Measurements from ENCODE around the gene NANOS2. TPM values are rescaled to one million over a fixed set of nuclear protein-coding genes. Genes with fewer than 3 reads are reported as not detected.

The NANOS2 gene
- total and polyA plus RNA-seq, 2 experiments from 2014 or later: not detected

DNA sequence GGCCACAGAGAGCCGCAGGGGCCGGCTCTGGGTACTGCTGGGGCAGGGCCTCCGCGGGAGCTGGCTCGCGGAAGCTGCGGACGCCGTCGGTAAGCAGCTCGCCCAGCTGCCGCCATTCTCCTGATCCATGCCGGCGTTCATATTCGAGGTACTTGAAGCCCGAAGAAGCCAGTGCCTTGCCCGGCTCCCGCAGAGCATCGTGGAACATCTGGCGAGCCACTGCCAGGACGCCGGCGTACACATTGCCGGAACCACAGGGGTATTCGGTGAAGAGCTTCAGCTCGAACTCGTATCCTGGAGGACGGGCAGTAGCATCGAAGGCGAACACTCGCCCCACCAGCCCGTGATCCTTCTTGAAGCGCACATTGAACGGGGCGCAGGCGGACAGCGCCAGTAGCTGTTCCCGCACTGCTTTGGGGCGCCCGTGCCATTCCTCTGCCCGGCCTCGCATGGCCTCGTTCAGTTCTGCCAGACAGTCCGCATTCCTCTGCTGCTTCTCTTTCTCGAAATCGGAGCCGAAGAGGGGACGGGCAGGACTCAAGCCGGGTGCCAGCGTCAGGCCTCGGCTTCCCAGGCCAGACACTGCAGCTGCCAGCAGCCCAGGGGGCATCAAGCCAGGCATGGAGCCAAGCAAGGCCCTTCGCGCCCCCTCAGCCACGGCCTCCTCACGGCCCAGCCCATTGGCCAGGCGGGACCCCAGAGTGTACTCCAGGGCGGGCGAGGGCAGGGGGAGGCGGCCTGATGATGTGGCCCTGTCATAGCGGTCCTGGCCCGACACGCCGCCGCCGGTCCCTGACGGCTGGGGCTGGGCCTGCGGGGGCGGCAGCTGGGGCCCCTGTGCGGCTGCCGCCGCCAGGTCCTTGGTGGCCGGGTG, 29.7 kb downstream of the NANOS2 start:
- H3K36me3 ChIP-seq: peaks cover 3% of the 10 kb centered on the region
- TF ChIP-seq, protein P1, sequence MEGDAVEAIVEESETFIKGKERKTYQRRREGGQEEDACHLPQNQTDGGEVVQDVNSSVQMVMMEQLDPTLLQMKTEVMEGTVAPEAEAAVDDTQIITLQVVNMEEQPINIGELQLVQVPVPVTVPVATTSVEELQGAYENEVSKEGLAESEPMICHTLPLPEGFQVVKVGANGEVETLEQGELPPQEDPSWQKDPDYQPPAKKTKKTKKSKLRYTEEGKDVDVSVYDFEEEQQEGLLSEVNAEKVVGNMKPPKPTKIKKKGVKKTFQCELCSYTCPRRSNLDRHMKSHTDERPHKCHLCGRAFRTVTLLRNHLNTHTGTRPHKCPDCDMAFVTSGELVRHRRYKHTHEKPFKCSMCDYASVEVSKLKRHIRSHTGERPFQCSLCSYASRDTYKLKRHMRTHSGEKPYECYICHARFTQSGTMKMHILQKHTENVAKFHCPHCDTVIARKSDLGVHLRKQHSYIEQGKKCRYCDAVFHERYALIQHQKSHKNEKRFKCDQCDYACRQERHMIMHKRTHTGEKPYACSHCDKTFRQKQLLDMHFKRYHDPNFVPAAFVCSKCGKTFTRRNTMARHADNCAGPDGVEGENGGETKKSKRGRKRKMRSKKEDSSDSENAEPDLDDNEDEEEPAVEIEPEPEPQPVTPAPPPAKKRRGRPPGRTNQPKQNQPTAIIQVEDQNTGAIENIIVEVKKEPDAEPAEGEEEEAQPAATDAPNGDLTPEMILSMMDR (IDR thresholded peaks at IDR 0.05; ENCODE audit: low read depth, low read length): no peak
- no peaks in the 10 kb centered on the region for H3K27me3 ChIP-seq
- H3K9me3 ChIP-seq (ENCODE audit: low read depth): no peaks in the 10 kb centered on the region
- H3K4me1 ChIP-seq (ENCODE audit: low read depth): peaks cover 9% of the 10 kb centered on the region
- peak overlapping the region; percentile 98 for H3K27ac ChIP-seq
- H3K4me3 ChIP-seq: peak overlapping the region; percentile 58
- peak in 1 of 2 donors; percentile 19 for DNase-seq (ENCODE audit: low read depth in 1 of 2, low spot score in 1 of 2)

DNA sequence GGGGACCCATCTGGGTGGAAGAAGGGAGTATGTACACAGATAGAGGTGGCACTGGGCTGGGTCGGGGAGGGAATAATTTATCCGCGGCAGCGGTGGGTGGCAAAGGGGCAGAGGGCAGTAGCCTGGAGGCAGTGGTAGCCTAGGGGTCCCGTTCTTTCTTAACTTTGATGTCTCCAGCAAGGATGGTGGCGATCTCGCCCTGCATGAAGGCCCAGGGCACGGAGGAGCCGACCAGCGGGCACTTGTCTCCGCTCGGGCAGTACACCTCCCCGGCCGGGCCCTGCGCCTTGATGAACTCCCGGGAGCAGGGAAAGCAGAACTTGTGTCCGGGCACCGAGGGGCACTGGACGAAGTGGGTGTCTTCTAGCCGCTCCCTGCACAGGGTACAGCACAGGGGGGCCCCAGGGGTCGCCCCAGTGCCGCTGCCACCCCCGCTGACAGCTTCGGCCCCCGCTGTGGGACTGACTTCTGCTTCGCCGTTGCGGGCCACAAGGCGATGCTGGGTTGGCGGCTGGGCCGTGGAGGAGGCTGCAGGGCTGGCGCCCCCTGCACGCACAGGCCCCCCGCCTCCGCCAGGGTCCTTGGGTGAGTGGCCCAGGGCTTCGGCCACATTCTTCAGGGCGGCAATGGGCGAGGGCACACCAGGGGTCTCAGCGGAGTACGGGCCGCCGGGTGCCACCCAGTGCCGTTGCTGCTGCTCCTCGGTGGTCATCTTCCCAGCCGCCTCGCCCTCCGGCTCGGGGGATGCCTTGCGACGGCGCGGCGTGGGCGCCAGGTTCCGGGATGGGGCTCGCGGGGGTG, 30.5 kb downstream of the NANOS2 start:
- Histone ChIP-seq H3K4me3 (no peak overlapping the region), H3K36me3 (peaks cover 3% of the 10 kb centered on the region), H3K4me1 (ENCODE audit: low read depth) (peaks cover 9% of the 10 kb centered on the region), H3K27me3 (no peaks in the 10 kb centered on the region), H3K9me3 (ENCODE audit: low read depth) (no peaks in the 10 kb centered on the region), H3K27ac (no peak overlapping the region)
- TF ChIP-seq, protein P1 (IDR thresholded peaks at IDR 0.05; ENCODE audit: low read depth, low read length): no peak
- DNase-seq (ENCODE audit: low read depth in 1 of 2, low spot score in 1 of 2): no peak

DNA sequence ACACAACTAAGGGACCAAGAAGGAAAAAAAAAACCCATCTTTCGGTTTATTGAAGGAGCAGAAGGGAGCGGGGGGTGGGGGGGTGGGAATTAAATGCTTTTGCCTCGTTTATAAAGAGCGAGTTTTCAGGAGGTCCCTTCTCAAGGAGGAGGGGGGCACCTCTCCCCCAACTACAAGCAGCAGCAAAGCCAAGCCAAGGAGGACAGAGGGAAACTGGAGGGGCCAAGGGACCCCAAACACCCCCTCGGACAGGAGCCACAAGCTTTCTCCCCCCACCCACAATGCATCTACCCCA, 31.0 kb downstream of the NANOS2 start:
- Histone ChIP-seq H3K4me3 (no peak overlapping the region), H3K36me3 (peaks cover 3% of the 10 kb centered on the region), H3K27ac (no peak overlapping the region), H3K4me1 (ENCODE audit: low read depth) (peaks cover 9% of the 10 kb centered on the region), H3K27me3 (no peaks in the 10 kb centered on the region), H3K9me3 (ENCODE audit: low read depth) (no peaks in the 10 kb centered on the region)
- DNase-seq (ENCODE audit: low read depth in 1 of 2, low spot score in 1 of 2): no peak
- TF ChIP-seq, protein P1 (IDR thresholded peaks at IDR 0.05; ENCODE audit: low read depth, low read length): no peak

- Histone ChIP-seq H3K4me1 (ENCODE audit: low read depth) (peaks cover 9% of the 10 kb centered on the region), H3K36me3 (peaks cover 3% of the 10 kb centered on the region), H3K27me3 (no peaks in the 10 kb centered on the region), H3K4me3 (peak overlapping the region; percentile 20), H3K9me3 (ENCODE audit: low read depth) (no peaks in the 10 kb centered on the region), H3K27ac (no peak overlapping the region)
- DNase-seq (ENCODE audit: low read depth in 1 of 2, low spot score in 1 of 2): peak; percentile 89 to 93
- TF ChIP-seq, protein P1 (IDR thresholded peaks at IDR 0.05; ENCODE audit: low read depth, low read length): peak; percentile 100
Observed at GRCh38 chr19:45882652-45883585, 31.7 kb downstream of the NANOS2 start.

DNA sequence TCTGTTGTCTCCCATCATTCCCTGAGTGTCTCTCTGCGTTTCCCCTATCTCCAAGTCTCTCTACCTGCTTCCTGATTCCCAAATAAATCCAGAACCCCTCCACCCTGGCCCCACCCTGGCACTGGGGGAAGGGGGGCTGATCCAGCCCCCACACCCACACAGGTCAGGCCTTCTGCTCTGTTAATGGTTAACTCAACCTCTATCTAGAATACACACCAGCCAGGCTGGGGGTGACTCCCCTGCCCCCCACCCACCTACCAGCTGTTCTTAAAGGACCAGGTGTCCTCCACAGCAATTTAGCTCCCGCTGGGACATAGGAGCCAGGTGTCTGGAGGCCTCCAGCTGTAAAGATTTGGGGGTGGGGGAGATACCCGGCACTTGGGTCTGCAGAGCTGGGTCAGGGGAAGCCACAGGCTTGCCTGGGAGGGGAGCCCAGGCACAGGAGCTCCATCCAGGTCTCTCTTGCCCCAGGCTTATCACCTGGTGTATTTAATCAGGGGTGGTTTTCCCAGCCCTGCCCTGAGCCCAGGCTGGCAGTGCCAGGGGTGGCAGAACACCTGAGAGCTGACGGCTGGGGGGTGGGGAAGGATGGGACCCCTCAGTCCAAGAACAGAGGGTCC, 32.6 kb downstream of the NANOS2 start:
- Histone ChIP-seq H3K4me3 (peak overlapping the region; percentile 20), H3K27ac (no peak overlapping the region), H3K27me3 (no peaks in the 10 kb centered on the region), H3K4me1 (ENCODE audit: low read depth) (peaks cover 9% of the 10 kb centered on the region), H3K9me3 (ENCODE audit: low read depth) (no peaks in the 10 kb centered on the region), H3K36me3 (peaks cover 3% of the 10 kb centered on the region)
- DNase-seq (ENCODE audit: low read depth in 1 of 2, low spot score in 1 of 2): no peak
- TF ChIP-seq, protein P1 (IDR thresholded peaks at IDR 0.05; ENCODE audit: low read depth, low read length): no peak

All from cardiac muscle cell (in vitro differentiated cells and primary cell).